DMS153 treated with DMSO at 0.1 percent for 48 hours (cell line): ENCODE data around the gene DKKL1.

Experiments
- DNase-seq: peaks from one replicate; lab custom pipeline; 2025; ENCODE audit not compliant: unreplicated experiment; lab: John Stamatoyannopoulos, UW

DKKL1 gene

DNA sequence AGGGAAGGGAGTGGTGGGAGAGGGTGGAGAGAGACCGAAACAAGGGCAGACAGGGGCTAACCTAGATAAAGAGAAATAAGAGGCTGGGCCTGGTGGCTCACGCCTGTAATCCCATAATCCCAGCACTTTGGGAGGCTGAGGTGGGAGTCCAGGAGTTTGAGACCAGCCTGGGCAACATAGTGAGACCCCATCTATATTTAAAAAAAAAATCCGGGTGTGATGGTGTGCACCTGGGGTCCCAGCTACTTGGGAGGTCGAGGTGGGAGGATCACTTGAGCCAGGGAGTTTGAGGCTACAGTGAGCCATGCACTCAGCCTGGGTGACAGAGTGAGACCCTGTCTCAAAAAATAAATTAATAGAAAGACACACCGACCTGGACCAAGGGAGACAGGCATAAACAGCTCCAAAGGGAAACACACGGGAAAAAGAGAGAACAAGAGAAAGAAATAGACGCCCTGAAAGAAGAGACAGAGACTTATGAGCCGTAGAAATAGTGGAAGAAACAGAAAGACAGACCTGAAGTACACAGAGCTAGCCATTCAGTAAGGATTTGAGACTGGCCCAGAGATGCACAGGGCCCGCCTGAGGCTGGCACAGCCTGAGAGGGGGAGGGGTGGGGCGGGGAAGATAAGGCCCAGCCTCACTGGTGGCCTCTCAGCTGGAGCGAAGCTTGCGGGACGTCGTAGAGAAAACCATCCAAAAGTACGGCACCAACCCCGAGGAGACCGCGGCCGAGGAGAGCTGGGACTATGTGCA, 26.2 kb upstream of the DKKL1 start:
- no peak for DNase-seq

DNA sequence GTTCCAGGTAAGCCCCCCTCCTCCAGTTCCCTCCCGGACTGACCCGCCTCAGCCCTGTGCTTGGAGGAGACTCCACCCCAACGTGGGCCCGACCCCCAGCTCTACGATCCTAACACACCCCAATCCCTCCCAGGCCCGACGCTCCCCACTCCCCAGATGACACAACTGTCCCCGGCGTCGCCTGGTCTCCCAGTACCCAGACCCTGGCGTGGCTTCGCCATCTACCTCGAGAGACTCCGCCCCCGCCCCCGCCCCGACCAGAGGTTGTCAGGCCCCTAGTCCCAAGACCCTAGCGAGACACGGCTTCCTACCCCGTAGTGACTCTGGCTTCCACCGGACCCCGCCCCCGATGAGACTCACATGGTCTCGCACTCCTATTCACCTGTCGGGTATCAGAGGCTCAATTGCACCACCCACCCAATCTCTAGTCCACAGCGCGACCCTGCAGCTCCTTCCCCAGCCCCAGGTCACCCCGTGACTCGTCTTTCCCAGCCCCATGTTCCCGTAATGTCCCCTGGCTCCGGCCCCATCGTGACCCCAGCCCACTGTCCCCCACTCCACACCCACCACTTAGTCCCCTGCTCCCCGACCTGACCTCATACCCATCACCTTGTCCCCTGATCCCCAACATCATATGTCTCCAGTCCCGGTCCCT, 25.5 kb upstream of the DKKL1 start:
- DNase-seq, result no peak

DNA sequence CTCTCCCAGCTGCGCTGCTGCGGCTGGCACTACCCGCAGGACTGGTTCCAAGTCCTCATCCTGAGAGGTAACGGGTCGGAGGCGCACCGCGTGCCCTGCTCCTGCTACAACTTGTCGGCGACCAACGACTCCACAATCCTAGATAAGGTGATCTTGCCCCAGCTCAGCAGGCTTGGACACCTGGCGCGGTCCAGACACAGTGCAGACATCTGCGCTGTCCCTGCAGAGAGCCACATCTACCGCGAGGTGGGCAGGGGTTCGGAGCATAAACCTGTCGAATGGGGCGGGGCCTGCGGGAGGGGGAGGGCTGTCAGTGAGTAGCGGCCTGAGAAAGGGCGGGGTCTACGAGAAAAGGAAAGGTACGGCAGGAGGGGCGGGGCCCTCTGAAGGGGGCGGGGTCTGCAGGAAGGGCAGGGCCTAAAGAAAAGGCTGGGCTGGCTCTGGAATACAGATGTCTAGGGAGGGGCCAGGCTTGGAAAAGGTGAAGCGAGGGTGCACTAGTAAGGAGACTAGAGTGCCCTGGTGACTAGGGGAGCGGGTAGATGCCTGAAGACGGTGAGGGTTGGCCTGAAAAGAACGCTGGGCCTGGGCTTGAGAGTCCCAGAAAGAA, 24.9 kb upstream of the DKKL1 start:
- DNase-seq, result peak; percentile 84

DNA sequence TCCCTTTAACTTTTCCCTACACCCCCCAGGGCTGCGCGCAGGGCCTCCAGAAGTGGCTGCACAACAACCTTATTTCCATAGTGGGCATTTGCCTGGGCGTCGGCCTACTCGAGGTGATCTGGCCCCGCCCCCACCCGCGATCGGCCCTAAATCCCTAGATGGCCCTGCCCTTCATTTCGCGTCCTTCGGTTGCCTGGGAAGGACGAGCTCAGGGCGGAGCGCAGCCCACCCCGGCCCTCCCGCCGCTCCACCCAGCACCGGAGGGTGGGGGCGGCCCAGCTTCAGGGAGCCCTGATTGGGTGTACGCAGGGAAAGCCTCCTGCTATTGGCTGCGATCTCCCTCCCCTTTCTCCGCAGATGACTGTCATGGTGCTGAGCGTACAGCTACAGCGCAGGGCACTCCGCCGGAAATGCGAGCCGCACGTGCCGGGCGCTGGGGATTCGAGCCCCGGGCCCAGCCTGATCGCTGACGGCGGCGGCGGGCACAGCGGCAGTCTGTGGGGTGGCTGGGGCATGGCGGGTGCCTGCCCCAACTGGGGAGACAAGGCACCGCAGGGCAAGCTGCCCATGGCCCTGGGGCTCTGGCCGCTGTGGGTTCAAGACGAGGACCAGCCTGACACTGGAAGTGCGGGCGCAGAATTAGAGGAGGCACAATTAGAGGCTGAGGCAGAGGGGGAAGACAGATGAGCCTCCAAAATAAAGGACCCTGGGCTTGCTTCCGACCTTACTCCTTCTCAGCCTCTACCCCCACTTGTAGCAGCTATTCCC, 24.2 kb upstream of the DKKL1 start:
- DNase-seq, result peak; percentile 94

DNA sequence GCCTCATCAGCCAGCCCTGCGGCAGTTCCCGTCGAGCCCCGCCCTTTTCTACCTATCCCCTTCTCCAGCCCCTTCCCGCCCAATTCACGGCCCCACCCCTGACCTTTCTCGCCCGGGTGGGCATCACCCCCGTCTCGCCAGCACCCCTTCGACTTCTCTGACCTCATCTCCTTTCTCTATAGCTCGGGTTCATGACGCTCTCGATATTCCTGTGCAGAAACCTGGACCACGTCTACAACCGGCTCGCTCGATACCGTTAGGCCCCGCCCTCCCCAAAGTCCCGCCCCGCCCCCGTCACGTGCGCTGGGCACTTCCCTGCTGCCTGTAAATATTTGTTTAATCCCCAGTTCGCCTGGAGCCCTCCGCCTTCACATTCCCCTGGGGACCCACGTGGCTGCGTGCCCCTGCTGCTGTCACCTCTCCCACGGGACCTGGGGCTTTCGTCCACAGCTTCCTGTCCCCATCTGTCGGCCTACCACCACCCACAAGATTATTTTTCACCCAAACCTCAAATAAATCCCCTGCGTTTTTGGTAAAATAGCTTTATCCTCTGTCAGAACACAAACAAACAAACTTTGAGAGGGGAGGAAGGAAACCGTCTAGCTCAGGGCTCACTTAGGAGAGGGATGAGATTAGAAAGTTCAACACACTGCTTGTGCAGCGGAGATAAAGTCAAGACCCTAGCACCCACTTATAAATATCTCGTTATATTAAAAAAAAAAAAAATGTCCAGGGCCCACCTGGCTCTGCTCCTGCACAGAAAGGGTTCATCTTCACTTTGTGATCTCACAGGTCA, 23.4 kb upstream of the DKKL1 start:
- DNase-seq, result peak; percentile 87

DNA sequence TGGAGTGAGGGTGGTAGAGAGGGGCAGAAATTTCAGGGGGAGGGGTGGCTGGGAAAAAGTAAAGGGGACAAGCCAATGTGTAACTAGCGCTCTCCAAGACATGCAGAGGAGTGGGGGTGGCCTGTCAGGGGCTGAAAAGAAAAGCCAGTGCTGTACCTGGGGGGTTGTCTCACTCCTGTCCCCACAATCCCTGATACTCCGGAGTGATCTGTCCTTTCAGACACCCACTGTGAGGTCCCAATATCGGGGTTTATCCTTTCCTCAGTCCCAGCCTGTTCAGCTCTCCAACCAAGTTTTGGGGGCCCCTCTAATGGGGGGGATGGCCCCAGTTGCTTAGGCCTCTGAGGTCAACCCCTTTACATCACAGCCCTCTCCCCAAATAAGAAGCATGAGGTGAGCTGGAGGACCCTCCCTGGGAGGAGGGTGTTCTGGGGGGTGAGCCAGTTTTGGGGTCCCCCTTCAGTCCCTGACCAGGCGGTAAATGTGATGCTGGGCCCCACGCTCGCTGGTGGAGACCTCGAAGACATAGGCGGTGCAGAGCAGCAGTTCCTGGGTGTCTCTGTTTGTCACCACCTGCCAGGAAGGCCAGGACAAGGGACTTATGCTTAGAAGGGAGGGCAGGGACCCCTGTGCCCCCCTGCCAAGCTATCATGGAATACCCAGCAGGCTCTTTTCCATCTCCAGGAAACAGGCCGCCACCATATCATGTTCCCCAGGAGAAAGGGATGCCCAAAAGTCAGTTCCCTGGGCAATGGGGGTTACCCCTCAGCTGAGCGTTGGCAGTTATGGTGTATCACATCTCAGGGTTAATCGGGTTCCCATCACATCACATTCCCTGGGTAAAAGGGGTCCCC, 22.6 kb upstream of the DKKL1 start:
- DNase-seq, result no peak

DNA sequence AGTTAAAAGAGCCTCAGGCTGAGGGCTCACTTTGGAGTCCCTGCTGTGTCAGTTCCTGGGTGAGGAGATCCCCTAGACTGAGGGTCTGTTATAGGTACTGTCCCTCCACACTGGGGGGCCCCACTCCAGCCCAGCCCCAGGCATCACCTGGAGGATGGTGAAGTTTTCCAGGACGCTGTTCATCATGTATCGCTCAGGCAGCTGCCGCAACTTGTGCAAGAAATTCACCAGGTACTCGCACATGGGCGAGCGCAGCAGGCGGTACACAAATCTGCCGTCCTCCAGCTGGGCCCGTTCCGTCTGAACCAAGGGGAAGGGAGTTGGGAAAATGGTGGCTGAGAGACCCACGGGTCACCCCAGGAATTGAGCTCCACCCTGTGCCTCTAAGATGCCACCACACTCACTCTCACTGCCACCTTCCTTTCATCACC, 21.4 kb upstream of the DKKL1 start:
- no peak for DNase-seq

DNA sequence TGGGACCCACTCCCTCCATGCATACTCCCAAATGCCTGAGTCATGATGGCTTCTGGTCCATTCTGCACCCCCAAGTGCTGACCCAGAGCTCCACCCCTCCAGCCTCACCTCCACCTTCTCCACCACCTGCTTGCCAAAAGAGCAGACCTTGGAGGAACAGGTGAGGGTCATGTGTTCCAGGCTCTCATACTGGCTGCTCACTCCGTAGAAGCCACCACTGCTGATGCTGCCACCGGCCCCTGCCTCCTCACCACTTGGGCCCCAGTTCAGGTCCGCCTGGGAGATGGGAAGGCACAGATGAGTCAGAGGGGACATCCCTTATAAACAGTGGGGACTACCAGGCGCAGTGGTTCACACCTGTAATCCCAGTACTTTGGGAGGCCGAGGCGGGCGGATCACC, 20.6 kb upstream of the DKKL1 start:
- DNase-seq, result no peak

DNA sequence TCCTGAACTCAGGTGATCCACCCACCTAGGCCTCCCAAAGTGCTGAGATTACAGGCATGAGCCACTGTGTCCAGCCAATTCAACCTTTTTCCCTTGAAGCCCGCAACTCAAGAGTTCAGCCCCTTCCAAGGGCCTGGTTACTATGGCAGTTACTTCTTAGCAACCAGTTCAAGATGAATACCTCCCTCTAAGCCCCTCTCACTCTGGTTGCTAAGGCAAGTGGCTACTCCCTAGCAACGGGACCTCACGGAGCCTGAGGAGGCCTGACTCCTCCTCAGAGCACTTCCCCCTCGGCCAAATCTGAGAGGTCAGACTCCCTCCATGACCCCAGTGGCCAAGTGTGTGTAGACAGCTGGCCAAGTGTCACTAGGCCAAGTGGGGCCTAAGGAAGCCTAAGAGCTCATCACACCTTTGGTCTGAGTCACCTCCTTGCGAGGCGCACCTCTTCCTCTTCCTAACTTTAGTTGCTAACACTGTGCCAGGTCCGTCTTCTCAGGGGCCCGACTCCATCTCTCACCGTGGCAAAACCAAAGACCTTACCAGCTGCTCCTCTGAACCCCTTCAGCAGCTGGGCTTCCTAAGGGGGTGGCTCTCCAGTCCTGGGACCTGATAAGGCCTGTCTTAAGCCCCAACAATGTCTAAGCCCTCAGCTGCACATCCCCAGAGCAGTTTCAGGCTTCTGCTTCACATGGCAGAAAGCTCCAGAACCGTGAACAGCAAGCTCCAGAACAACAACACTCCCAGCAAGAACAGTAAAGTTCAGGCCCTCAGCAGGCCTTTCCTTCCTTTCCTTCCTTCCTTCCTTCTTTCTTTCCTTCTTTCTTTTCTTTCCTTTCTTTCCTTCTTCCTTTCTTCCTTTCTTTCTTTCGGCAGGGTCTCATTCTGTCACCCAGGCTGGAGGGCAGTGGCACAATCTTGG, 18.9 kb upstream of the DKKL1 start:
- no peak for DNase-seq

DNA sequence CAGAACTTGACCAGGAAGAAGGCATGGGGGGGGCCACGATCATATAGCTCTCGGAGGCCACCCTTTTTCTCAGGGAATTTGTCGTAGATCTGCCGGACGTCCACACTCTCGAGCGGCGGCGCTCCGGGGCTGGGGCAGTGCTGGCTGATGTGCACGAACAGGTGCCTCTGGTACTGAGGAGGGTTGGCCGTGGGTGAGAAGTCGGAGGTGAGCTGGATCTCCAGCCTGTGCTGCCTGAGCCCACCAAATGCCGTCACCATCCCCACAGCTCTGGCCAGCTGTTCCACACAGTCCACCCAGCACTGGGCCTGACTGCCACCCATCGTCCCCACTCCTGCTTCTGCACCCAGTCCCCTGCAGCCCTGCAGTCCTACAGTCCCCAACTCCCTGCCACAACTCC, 16.5 kb upstream of the DKKL1 start:
- DNase-seq, result no peak

DNA sequence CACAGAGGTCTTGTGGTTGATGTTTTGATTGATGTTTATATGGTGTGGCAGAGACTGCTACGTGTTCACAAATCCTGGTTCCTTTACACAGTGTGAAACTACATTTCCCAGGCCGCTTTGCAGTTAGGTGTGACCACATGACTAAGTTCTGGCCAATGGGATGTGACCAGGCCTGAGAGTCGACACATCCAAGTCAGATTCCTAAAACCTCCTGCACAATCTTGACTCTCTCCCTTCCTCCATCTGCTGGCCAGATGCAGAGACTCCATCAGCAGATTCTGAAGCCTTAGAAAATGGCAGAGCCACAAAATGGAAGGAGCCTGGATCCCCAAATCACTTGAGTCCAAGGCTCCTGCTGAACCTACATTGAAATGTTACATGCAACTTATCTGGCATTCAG, 15.8 kb upstream of the DKKL1 start:
- no peak for DNase-seq

DNA sequence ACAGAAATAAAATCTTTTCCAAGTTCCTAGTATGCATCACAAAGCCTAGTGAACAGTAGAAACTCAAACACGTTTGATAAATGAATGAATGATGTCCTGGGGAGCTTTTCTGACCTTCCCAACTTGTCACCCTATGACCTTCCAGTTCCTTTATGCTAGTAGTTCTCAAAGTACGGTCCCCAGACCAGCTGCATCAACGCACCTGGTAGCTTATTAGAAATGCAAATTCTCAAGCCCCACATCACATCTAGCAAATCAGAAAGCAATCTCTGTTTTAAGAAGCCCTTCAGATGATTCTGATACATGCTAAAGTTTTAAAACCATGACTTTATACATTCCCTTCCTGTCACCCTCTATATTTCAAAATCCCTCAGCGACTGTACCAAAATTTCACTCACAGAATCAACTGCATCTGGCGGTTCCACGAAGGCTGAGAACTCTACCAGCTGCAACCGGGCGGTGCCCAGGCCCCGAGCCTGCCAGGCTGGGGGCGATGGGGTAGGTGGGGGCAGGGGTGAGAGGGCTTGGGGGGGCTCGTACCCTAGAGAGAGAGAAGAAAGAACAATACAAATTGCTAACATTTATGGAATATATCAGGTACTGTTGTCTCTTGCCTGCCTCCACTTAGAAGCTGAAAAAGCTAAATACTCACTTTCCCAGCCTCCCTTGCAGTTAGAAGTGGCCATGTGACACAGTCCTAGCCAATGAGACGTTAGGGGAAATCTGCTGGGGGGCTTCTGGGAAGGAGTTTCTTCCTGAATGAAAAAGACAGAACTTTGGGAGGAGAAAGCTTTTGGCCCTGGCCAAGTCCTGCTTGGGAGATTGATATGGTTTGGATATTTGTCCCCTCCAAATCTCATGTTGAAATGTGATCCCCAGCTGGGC, 15.1 kb upstream of the DKKL1 start:
- no peak for DNase-seq

DNA sequence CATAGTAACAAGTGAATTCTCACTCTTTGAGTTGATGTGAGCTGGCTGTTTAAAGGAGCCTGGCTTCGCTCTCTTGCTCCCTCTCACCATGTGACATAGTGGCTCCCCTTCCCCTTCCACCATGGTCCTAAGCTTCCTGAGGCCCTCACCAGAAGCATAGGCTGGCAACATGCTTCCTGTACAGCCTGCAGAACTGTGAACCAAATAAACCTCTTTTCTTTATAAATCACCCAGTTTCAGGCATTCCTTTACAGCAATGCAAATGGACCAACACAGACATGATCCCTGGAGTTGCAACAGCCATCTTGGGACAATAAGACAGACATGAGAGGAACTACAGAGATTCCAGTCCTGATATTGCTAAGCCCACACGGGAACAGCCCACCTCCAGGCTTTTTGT, 14.1 kb upstream of the DKKL1 start:
- DNase-seq, result no peak

DNA sequence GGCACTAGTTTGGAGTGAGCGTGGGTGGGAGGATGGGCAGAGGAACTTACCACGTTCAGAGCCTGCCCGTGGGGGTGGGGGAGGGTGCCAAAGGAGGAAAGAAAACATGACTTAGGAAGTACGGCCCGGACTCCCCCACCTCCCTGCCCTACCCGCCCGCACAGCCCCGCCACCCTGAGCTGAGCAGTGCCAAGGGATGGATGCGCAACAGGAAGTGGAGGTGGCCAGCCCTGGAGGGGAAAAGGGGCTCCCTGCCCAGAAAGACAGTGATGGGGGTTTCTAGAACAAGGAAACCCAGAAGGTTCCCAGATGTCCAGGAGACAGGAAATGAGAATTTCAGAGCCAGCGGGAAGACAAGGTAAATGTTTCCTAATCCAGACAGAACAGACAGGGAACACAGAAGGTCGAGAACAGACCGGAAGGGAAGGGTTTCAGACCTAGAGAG, 7.7 kb upstream of the DKKL1 start:
- no peak for DNase-seq

DNA sequence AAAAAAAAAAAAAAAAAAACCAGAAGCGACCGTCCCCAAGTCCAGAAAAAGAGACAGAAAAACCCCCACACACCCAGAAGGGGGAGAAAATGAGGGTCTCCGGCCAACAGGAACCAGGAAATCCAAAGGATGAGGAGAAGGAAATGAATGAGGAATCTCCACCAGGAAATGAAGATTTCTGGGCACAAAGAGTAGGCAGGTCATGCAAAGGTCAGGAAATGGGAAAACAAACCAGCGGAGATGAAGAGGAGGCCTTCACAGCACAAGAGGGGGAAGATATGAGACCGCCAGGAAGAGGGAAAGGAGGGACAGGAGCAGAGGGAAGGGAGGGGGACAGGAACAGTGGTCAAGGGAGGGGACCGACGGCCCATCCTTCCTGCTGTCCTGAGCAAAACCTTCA, 7.3 kb upstream of the DKKL1 start:
- no peak for DNase-seq

DNA sequence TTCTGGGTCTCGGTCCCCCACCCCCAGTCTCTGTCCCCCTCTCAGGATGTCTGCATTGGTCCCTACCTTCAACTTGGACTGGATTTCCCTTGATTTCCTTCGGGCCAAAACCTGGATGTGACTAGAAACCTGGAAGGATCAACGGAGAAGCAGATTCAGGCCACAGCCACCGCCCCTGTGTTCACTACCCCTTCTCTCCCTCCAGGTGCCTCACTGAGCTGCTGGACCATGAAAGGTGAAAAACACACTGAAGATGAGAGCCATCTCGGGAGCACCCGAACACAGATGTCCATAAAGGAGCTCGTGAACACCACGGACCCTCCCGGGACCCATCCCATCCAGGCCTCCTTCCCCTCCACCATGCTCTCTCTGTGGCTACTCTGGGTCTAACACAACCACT, 6.5 kb upstream of the DKKL1 start:
- no peak for DNase-seq

DNA sequence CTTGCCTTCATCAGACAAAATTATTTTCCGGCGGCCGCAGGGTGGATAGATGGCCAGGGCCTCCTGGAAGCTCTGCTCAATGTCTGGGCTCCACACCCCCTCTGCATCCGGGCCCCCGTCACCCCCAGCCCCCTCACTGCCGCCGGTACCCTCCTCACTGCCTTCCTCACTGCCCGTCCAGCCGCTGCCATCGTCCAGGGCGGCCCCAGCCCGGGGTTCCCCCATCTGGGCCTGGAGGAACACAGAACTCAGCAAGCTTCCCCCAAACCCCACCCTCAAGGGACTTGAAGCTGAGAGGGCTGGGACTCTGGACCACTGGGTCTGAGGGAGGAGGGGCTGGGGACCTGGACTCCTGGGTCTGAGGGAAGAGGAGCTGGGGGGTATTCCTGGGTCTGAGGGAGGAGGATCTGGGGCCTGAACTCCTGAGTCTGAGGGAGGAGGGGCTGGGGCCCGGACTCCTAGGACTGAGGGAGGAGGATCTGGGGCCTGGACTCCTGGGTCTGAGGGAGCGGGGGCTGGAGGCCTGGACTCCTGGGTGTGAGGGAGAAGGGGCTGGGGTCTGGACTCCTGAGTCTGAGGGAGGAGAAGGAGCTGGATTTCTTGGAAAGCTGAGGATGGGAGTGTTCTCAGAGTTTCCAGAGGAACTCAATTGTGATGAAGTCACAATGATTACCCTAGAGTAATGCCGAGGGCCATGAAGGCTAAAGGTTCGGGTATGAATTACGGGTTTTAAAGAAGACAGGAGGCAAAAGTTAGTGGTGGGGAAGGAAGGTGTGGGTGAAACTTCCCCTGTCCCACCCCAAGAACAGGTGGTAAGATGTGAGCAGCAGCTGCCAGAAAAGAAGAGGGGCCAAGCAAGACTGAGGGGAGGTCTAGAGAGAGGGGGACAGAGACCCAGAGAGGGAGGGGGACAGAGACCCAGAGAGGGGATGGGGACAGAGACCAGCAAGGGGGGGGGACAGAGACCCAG, 3.5 kb upstream of the DKKL1 start:
- DNase-seq, result no peak
